ENCODE measurements around the gene OTOP1. TPM values are rescaled to one million over a fixed set of nuclear protein-coding genes. Genes with fewer than 3 reads are reported as not detected.

OTOP1 gene
- total RNA-seq, 1 donor from 2014 or later, result not detected

DNA sequence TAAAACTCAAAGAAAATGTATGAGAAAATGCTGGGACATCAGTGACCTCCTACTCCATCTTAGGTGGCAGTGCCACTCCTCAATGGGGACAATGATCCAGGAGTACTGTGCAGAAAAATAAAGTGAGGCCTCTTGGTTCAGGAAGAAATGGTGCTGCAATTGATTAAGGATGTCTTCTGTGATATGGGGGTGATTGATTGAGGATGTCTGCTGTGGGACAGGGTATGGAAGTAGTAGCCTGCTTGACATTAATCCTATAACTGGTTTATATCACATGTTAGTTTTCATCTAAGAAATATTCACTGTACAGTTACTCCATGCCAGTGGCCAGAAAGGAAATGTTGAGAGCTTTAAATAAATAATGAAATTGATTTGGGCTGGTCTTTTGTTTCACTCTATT is 20.5 kb downstream of the OTOP1 start:
- Histone ChIP-seq H4K20me1 (ENCODE audit: low read depth) (no peaks in the 10 kb centered on the region), H3K36me3 (no peaks in the 10 kb centered on the region), H3K79me2 (ENCODE audit: low read depth) (no peaks in the 10 kb centered on the region), H3K9me3 (ENCODE audit: low read depth) (no peaks in the 10 kb centered on the region), H3F3A (ENCODE audit: low read depth) (peaks cover 8% of the 10 kb centered on the region), H3K9ac (no peak overlapping the region), H2AFZ (replicated peaks) (no peak overlapping the region), H3K27me3 (no peaks in the 10 kb centered on the region), H3K4me3 (no peak overlapping the region), H3K4me1 (peaks cover 9% of the 10 kb centered on the region), H3K27ac (no peak overlapping the region), H3K4me2 (no peak overlapping the region)
- Mint-ChIP-seq H3K27ac (no peak overlapping the region), H3K4me3 (no peak overlapping the region), H3K36me3 (no peaks in the 10 kb centered on the region), H3K9me3 (peaks cover 2% of the 10 kb centered on the region), H3K4me1 (peaks cover 6% of the 10 kb centered on the region), H3K27me3 (ENCODE audit: insufficient read depth, low read depth) (peaks cover 4% of the 10 kb centered on the region)
- no peak for DNase-seq (ENCODE audit: low spot score)
- TF ChIP-seq EZH2 (IDR thresholded peaks at IDR 0.05) (no peak), EZH2phosphoT487 (IDR thresholded peaks at IDR 0.05) (no peak)
- TF ChIP-seq, protein P1, sequence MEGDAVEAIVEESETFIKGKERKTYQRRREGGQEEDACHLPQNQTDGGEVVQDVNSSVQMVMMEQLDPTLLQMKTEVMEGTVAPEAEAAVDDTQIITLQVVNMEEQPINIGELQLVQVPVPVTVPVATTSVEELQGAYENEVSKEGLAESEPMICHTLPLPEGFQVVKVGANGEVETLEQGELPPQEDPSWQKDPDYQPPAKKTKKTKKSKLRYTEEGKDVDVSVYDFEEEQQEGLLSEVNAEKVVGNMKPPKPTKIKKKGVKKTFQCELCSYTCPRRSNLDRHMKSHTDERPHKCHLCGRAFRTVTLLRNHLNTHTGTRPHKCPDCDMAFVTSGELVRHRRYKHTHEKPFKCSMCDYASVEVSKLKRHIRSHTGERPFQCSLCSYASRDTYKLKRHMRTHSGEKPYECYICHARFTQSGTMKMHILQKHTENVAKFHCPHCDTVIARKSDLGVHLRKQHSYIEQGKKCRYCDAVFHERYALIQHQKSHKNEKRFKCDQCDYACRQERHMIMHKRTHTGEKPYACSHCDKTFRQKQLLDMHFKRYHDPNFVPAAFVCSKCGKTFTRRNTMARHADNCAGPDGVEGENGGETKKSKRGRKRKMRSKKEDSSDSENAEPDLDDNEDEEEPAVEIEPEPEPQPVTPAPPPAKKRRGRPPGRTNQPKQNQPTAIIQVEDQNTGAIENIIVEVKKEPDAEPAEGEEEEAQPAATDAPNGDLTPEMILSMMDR (IDR thresholded peaks at IDR 0.05), result no peak

DNA sequence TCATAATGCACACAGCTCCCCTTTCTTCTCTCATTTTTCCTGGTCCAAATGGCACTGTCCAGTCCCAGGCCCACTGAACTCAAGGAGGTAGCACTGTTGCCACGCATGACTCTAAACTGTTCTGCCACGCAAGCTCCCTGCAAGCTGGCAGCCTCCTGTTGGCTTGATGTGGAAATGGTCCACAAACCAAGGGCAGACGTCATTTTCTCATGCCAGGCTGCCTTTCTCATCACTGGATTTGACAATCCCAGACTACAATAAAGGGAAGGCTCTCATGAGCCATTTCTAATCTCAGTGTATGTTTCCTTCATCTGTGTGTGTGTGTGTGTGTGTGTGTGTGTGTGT is 22.4 kb downstream of the OTOP1 start:
- no peak for TF ChIP-seq EZH2 (IDR thresholded peaks at IDR 0.05)
- no peak for TF ChIP-seq EZH2phosphoT487 (IDR thresholded peaks at IDR 0.05)
- TF ChIP-seq, protein P1 (IDR thresholded peaks at IDR 0.05), result no peak
- Histone ChIP-seq H3K79me2 (ENCODE audit: low read depth) (no peaks in the 10 kb centered on the region), H3K36me3 (no peaks in the 10 kb centered on the region), H3F3A (ENCODE audit: low read depth) (peaks cover 8% of the 10 kb centered on the region), H3K27ac (no peak overlapping the region), H2AFZ (replicated peaks) (no peak overlapping the region), H3K4me2 (no peak overlapping the region), H3K4me3 (no peak overlapping the region), H3K9me3 (ENCODE audit: low read depth) (no peaks in the 10 kb centered on the region), H3K4me1 (peaks cover 9% of the 10 kb centered on the region), H4K20me1 (ENCODE audit: low read depth) (no peaks in the 10 kb centered on the region), H3K9ac (no peak overlapping the region), H3K27me3 (no peaks in the 10 kb centered on the region)
- Mint-ChIP-seq H3K27ac (no peak overlapping the region), H3K4me3 (no peak overlapping the region), H3K4me1 (peaks cover 8% of the 10 kb centered on the region), H3K36me3 (no peaks in the 10 kb centered on the region), H3K27me3 (ENCODE audit: insufficient read depth, low read depth) (peaks cover 3% of the 10 kb centered on the region), H3K9me3 (peaks cover 2% of the 10 kb centered on the region)
- DNase-seq (ENCODE audit: low spot score), result no peak

DNA sequence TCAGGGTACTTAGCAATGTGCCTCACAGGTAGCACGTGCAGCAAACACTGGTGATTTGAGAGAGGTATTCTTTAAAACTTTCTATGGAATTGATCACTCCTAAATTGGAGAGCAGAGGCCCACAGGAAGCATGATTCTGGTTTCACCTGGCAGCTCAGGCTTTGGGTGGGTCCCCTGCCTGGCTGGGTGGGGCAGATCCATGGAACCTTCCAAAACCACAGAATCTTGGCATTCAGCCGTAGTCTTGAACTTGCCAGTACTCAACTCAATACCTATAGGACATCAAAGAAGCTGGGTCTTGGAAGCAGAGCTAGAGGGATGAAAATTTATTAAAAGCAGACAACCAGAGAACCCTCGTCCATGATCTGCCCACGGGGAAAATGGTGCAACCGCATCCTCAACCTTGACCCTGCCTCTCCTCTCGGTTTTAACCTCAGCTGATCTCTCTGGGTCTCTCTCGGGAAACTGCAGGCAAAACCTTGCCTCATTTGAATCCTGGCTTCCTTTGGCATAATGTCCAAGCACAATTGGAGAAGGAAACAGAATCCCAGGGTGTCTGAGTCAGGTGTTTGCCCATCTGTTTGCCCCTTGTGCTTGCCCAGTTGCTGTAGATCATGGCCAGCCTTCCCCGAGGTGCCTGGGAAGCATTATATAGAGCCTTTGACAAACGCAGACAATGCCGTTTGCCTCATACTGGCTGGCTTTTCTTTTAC is 22.9 kb downstream of the OTOP1 start:
- Mint-ChIP-seq H3K9me3 (peaks cover 2% of the 10 kb centered on the region), H3K4me1 (peaks cover 8% of the 10 kb centered on the region), H3K36me3 (no peaks in the 10 kb centered on the region), H3K4me3 (no peak overlapping the region), H3K27me3 (ENCODE audit: insufficient read depth, low read depth) (peaks cover 2% of the 10 kb centered on the region), H3K27ac (no peak overlapping the region)
- peaks cover 8% of the 10 kb centered on the region for H3F3A ChIP-seq (ENCODE audit: low read depth)
- no peak overlapping the region for H2AFZ ChIP-seq (replicated peaks)
- no peak overlapping the region for H3K27ac ChIP-seq
- H3K36me3 ChIP-seq, result no peaks in the 10 kb centered on the region
- TF ChIP-seq EZH2phosphoT487 (IDR thresholded peaks at IDR 0.05) (no peak), EZH2 (IDR thresholded peaks at IDR 0.05) (no peak)
- TF ChIP-seq, protein P1 (IDR thresholded peaks at IDR 0.05), result no peak
- no peak overlapping the region for H3K9ac ChIP-seq
- H3K4me3 ChIP-seq, result no peak overlapping the region
- no peaks in the 10 kb centered on the region for H4K20me1 ChIP-seq (ENCODE audit: low read depth)
- H3K9me3 ChIP-seq (ENCODE audit: low read depth), result no peaks in the 10 kb centered on the region
- H3K79me2 ChIP-seq (ENCODE audit: low read depth), result no peaks in the 10 kb centered on the region
- peaks cover 9% of the 10 kb centered on the region for H3K4me1 ChIP-seq
- H3K4me2 ChIP-seq, result no peak overlapping the region
- no peak for DNase-seq (ENCODE audit: low spot score)
- no peaks in the 10 kb centered on the region for H3K27me3 ChIP-seq
